Measurements from ENCODE around the gene YKT6.

GRCh38 chr7:44212581-44213184 lies 11.9 kb downstream of the YKT6 start:
- TF ChIP-seq CTCF (IDR thresholded peaks at IDR 0.05), result no peak
- TF ChIP-seq POLR2A (IDR thresholded peaks at IDR 0.05), result no peak

All from uterus (tissue), 2 donors.